SHP77 treated with DMSO at 0.1 percent for 48 hours (cell line): ENCODE measurements around the gene RPTOR.
"Not testable (repeated sequence)": the region's sequence is repeated elsewhere in the genome, so short reads cannot be mapped to it uniquely, and the experiment has no call there.

Source experiments
- DNase-seq: peaks from one replicate; lab custom pipeline; 2025; lab: John Stamatoyannopoulos, UW

The RPTOR gene

GRCh38 chr17:80799538-80800480, 255.2 kb downstream of the RPTOR start:
- peak; percentile 92 for DNase-seq

DNA sequence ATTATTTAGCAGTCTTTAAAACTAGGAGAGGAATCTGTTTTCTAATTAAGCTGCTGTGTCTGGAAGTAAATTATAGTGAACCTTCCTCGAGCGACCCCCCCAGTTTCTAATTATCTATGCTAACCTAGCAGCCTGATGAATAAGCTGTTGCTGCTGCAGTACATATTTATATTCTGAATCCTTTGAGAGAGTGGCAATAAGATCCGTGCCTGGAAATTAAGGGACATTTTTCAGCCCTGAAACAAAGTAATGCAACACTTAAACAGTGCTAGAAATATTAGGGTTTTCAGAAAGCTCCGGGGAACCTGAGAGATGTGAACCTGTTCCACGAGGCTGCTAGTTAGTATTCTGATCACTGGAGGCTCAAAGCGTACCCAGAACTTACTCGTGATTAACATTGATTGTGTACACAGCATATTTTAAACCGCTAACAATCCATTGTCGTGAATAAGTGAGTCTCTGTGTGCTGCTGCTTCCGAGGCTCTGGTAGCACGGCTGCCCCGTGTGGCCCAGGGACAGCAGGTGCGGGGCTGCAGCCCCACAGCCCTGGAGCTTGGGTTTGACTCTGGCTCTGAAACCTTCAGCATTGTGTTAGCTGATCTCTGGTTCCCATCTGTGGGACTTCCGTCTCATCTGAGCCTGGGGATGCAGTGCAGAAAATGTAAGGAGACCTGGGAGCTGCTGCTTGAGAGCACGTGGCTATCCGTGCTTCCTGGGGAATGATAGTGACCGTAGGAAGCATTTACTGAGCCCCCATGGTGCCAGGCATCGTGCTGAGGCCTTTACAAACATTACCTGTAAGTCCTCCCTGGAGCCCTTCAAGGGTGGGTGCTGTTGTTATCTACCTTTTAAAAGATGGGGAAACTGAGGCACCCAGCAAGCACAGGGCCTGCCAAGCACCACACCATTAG, 256.1 kb downstream of the RPTOR start:
- peak; percentile 43 for DNase-seq

DNA sequence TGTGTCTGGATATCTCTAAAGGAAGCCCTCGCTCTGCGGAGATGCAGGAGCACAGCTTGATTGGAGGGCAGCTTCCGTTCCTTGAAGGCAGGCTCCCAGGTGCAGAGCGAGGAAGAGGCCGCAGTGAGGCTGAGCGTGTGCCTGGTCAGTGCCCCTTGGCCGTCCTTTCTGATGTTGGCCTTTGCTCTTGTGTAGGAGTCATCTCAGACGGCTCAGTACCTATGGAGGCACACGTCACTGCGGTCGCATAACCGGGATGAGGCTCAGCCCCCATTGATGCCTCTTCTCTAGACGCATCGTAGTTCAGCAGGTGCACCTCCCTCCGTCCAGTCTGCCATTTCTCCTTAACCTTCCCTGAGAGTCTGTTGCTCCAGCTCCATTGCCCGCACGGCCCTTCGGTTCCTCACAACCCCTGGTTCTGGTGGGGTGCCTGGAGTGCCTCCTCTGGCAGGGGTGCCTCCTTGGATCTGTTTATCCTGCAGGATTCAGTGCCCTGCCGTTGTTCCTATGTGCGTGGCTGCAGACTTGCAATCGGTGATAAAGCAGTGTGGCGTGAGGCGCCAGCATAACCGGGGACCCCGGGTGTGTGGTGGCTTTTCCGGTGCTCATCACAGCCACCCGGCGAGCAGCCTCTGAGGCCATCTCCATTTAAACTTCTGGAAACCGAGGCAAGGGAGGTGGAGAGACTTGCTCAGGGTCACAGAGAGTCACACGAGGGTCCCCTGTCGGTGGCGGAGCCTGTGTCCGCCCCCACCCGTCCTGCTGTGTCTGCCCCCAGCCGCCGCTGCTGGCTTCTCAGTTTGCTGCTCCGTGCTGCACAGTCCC, 258.2 kb downstream of the RPTOR start:
- DNase-seq, result no peak

DNA sequence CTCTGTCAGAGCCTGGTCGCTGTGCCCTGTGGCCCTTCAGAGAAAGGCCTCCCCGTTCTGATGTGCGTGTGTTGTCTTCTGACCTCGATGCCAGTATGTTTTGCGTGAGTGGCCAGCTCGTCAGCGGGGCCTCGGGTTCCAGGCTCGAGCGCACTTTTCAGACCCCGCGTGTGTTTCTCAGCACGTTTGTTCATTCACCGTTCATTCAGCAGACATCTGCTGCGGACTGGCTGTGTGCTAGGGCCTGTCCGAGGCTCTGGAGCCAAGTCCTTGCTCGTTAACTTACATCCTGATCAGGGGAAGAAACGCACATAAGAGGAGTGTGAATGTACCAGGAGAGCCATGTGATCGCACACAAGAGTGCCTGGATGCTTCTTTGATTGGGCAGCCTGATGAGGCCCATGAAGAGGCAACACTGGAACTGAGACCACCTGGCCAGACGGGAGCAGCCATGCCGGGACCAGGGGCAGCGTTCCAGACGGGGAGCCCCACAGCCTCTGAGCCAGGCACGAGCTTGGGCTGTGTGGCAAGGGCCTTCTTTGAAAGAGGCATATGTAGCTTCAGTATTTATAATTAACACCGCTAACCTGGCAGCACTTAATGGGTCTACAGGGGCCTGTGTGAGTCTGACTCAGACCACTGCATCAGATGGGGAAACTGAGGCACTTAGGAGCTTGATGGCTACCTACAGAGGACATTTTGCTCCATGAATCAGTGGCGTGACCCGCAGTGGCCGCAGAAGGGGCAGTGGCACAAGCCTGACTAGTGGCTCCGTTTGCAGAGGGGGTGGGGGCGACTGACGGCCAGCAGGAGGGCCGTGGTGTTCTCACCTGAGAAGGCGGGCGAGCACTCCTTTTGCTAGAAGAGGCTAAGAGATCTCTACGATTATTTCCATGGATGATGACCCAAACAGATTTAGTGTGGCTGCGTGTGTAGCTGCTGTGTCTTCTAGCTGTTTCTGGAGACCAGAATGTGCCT, 259.1 kb downstream of the RPTOR start:
- no peak for DNase-seq

DNA sequence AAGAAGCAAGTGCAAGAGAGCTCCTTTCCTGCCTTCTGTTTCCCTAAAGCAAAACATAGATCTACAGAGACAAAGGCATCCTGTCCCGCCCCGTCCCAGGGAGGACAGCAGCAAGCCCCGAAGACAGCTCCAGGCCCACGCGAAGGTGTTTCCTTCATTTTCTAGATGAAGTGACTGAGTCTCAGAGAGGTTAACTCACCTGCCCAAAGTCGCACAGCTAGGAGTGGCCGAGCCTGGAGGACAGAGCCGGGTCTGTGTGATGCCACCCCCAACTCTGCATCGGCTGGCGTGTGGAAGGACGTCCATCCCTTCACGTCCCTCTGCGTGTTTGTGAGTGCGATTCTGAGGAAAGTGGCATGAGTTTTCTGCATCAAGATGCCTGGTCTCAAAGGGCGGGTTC, 259.8 kb downstream of the RPTOR start:
- no peak for DNase-seq

GRCh38 chr17:80805032-80805751, 260.6 kb downstream of the RPTOR start:
- no peak for DNase-seq

DNA sequence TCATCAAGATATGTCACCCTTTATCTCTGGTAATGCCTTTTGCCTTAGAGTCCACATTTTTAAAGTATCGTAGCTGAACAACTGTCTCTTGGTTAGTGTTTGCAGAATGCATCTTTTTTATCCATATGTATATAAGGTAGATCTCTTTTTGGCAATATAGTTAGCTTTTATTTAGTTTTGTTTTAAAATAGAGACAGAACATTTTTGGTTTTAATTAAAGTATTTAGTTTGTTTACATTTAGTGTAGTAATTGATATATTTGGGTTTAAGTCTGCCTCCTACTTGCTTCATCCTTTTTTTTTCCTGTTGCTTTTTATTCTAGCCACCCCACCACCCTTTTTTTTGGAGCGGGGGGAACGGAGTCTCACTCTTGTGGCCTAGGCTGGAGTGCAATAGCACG, 262.4 kb downstream of the RPTOR start:
- no peak for DNase-seq

GRCh38 chr17:80807882-80808281, 263.2 kb downstream of the RPTOR start:
- no peak for DNase-seq

DNA sequence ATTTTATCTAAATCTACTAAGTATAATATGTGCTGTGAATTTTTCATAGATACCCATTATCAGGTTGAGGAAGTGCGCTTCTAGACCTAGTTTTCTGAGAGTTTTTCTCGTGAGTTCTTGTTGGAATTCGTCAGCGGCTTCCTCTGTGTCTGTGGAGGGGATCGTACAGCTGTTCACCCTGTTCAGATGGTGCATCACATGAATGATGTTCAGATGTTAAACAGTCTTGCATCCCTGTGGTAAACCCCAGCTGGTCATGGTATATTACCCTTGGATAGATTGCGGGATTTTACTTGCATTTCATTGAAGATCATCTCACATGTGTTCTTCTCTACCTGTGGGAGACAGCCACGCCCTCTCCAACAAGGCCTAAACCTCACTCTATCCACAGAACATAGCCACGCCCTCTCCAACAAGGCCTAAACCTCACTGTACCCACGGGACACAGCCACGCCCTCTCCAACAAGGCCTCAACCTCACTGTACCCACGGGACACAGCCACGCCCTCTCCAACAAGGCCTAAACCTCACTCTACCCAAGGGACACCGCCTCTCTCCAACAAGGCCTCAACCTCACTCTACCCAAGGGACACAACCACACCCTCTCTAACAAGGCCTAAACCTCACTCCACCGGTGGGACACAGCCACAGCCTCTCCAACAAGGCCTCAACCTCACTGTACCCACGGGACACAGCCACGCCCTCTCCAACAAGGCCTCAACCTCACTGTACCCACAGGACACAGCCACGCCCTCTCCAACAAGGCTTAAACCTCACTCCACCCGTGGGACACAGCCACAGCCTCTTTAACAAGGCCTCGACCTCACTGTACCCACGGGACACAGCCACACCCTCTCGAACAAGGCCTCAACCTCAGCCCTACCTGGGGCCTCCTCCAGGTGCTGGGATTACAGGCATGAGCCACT, 266.8 kb downstream of the RPTOR start:
- no peak for DNase-seq

DNA sequence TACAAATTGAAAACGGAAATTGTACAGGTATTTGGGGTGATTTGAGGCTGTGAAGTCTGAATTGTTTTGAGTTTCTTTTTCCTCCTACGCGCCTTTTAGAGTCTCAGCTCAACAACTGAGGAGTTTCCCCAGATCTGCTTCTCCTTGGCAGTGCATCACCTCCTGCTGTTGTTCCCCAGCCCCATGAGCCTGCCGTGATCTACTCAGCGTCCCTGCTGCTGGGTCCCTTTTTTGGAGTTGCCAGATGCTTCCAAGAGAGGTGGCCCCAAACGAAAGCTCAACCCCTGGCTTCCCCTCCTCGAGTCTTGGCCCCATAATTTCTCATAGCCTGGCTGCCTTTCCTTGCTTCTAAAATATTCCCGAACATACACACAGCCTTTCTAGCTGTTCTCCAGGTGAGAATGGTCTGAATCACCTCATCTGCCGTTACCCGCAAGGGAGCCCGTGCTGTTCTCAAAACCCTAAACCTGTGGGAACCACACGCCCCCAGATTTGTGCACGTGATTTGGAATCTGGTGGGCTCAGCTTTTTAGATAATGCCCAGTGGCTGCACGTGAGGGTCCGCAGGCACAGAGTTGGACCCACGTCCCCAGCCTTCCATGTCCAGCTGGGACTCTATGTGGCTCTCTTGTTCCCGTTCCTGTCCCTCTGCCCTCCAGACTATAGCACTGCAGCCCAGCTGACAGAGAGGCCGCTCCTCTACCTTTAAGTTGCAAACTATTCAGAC, 267.9 kb downstream of the RPTOR start:
- no peak for DNase-seq

DNA sequence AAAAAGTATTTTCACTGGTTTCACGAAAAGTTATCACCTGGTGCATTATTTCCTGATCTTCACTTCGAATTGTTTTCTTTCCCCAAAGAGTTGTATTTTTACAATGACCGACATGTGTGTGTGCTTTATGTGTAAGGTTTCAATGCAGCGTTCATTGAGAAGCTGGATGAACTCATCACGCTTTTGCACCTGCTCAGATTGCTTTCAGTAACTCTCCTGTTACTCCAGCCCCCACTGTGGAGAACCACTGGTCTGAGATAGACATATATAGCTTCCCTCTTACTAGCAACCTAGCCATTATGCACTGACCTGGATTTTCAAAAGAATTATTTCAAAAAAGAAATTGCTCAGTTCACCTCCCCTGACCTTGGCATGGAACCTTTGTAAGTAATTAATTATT, 268.7 kb downstream of the RPTOR start:
- DNase-seq, result no peak

- DNase-seq, result no peak
These were observed 269.9 kb downstream of the RPTOR start for GRCh38 chr17:80814491-80814890.

DNA sequence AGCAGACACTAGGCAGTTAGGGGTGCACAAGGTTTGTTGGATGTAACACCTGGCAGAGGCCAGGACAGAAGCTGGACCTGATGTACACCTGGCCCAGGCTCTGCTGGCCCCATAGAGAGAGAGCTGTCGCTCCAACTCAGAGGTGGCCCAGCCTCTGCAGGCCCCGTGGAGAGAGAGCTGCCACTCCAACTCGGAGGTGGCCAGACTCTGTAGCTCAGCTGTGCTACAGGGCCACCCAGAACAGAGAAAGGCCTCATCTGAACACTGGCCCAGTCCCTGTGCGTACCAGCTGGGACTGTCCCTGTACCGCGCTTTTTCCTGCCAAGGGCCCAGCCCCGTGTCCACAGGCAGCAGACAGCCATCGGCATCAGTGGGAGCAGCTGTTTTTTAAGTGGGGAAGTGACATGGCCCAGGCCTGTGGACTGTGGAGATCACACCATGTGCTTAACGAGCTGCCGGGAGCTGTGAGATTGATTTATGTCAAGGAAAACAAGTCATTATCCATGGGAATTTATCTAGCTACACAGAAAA, 270.6 kb downstream of the RPTOR start:
- no peak for DNase-seq

DNA sequence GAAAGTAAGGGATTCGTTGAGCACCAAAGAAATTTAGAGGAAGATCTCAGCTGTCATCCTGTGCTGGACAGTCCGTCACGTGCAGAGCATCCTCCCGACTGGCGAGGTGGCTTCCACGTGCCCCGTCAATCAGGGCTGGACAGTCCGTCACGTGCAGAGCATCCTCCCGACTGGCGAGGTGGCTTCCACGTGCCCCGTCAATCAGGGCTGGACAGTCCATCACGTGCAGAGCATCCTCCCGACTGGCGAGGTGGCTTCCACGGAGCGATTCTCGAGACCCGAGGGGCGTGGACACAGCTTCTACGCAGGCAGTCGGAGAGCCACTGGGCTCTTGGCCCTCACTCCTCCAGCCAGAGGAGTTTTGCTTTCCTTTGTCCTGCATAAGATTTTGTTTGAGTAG, 271.1 kb downstream of the RPTOR start:
- DNase-seq, result not testable (repeated sequence)

DNA sequence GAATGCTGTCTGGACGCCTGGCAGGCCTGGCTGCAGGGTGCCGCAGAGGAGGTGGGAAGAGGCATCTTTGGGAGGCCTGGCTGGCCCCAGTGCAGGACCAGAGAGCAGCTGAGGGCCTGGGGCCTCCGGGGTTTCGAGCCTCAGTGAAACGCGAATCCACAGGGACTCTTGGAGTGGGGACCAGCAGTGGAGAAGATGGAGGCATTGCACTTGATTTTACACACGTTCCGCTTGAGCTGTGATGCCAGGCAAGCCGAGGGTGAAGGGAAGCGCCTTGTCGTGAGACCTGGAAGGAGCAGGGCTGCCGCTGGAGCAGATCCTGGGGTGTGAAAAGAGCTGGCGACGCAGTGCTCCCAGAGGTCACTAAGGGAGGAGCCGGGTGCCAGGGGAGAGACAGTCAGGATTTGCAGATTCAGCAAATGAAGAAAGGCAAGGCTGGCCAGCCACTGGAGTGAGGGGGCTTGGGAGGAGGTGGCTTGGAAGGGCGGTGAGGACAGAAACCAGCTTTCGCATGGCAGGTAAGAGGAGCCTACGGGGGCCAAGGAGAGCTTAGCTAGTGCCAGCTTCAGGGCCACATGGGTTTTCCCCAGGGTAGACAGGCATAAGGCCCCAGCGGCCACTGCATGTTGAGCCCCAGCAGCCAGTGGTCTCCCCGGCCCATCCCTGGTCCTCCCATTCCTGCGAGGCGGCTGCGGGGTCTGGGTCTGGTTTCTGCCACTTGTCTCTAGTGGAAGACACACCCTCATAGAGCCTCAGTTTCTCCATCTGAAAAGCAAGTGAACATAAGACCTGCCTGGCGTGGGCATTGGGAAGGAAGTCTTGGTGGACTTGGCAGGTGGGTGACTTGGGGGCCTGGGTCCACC, 271.8 kb downstream of the RPTOR start:
- DNase-seq, result no peak

DNA sequence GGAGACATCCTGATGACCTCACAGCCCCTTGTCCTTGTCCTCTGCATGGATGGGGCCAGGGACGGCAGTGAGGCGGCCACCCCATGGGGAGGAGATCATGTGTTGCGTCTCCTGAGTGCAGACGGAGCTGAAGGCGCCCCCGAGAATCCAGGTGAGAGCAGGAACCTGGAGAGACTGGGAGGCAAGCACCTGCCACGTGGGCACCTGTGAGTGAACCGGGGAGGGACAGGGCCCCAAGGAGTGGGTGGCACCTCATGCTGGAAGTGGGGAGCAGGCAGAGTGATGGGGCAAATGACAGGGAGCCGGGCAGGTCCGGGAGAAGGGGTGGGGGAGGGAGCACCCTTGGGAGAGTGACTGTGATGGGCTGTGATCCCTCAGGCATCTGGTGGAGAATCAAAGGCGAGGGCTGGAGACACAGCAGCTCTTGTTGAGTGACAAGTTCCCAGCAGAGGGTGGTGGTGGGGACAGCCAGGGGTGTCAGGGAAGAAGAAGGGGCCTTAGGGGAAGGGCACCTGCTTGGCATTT, 272.7 kb downstream of the RPTOR start:
- DNase-seq, result no peak

- no peak for DNase-seq
These were observed 273.2 kb downstream of the RPTOR start for GRCh38 chr17:80817861-80818260.
